Measurements from ENCODE around the gene ACOT13.
"Not testable (repeated sequence)": the region's sequence is repeated elsewhere in the genome, so short reads cannot be mapped to it uniquely, and the experiment has no call there.

The ACOT13 gene

GRCh38 chr6:24662236-24662635 lies 4.6 kb upstream of the ACOT13 start:
- no peak for DNase-seq (ENCODE audit: low spot score)

- DNase-seq (ENCODE audit: low spot score) = no peak
These were observed 3.7 kb upstream of the ACOT13 start for GRCh38 chr6:24663189-24663588.

GRCh38 chr6:24664046-24664987 lies 2.6 kb upstream of the ACOT13 start:
- no peak for DNase-seq (ENCODE audit: low spot score)

GRCh38 chr6:24666097-24666640 lies 708 bp upstream of the ACOT13 start:
- DNase-seq (ENCODE audit: low spot score) = no peak

- DNase-seq (ENCODE audit: low spot score) = no peak
These were observed 514 bp downstream of the ACOT13 start for GRCh38 chr6:24667378-24667803.

- not testable (repeated sequence) for DNase-seq (ENCODE audit: low spot score)
These were observed 1.5 kb downstream of the ACOT13 start for GRCh38 chr6:24668066-24668996.

GRCh38 chr6:24668997-24669361 lies 2.1 kb downstream of the ACOT13 start:
- DNase-seq (ENCODE audit: low spot score) = no peak

- not testable (repeated sequence) for DNase-seq (ENCODE audit: low spot score)
These were observed 3.6 kb downstream of the ACOT13 start for GRCh38 chr6:24670492-24670891.

GRCh38 chr6:24671077-24671476 lies 4.2 kb downstream of the ACOT13 start:
- DNase-seq (ENCODE audit: low spot score) = not testable (repeated sequence)

GRCh38 chr6:24672620-24673182 lies 5.8 kb downstream of the ACOT13 start:
- DNase-seq (ENCODE audit: low spot score) = no peak

GRCh38 chr6:24673625-24674024 lies 6.7 kb downstream of the ACOT13 start:
- DNase-seq (ENCODE audit: low spot score) = no peak

- DNase-seq (ENCODE audit: low spot score) = not testable (repeated sequence)
These were observed 12.0 kb downstream of the ACOT13 start for GRCh38 chr6:24678792-24679352.

- DNase-seq (ENCODE audit: low spot score) = no peak
These were observed 13.7 kb downstream of the ACOT13 start for GRCh38 chr6:24680582-24680981.

- no peak for DNase-seq (ENCODE audit: low spot score)
These were observed 16.7 kb downstream of the ACOT13 start for GRCh38 chr6:24683297-24684296.

GRCh38 chr6:24686408-24686807 lies 19.5 kb downstream of the ACOT13 start:
- DNase-seq (ENCODE audit: low spot score) = no peak

- DNase-seq (ENCODE audit: low spot score) = no peak
These were observed 20.1 kb downstream of the ACOT13 start for GRCh38 chr6:24686946-24687345.

GRCh38 chr6:24689964-24690363 lies 23.1 kb downstream of the ACOT13 start:
- no peak for DNase-seq (ENCODE audit: low spot score)

GRCh38 chr6:24690593-24690992 lies 23.7 kb downstream of the ACOT13 start:
- no peak for DNase-seq (ENCODE audit: low spot score)

- no peak for DNase-seq (ENCODE audit: low spot score)
These were observed 24.7 kb downstream of the ACOT13 start for GRCh38 chr6:24691550-24691949.

GRCh38 chr6:24692003-24692402 lies 25.1 kb downstream of the ACOT13 start:
- no peak for DNase-seq (ENCODE audit: low spot score)

All from HuH-7.5 (cell line).